Loucy (cell line): ENCODE results near the gene DAB1.

Experiments used
- H2AFZ ChIP-seq: fragments of 200-600 bp; sonication (generic); 2 replicates; pipeline ENCODE4 v1.6.0; 2016; ENCODE audit warnings: antibody characterized with exemption, mild to moderate bottlenecking, low read length, moderate library complexity
- H3F3A ChIP-seq: fragments of 200-600 bp; 2 replicates; pipeline ENCODE4 v1.6.0; 2016; ENCODE audit warnings: antibody characterized with exemption, low read depth, mild to moderate bottlenecking
- H3K27me3 ChIP-seq: fragments of 200-600 bp; sonication (generic); 2 replicates; pipeline ENCODE4 v1.6.1; 2014; ENCODE audit warnings: low read length, mild to moderate bottlenecking; ENCODE audit not compliant: insufficient read depth, poor library complexity, severe bottlenecking
- H3K36me3 ChIP-seq: fragments of 200-600 bp; sonication (generic); 2 replicates; pipeline ENCODE4 v1.6.1; 2016; ENCODE audit warnings: low read length; ENCODE audit not compliant: insufficient read depth
- H3K4me1 ChIP-seq: fragments of 200-600 bp; sonication (generic); 2 replicates; pipeline ENCODE4 v1.5.1; 2014; ENCODE audit warnings: low read length, mild to moderate bottlenecking; ENCODE audit not compliant: insufficient read depth, poor library complexity, severe bottlenecking
- H3K4me2 ChIP-seq: fragments of 200-600 bp; sonication (generic); 2 replicates; pipeline ENCODE4 v1.6.0; 2014; ENCODE audit warnings: antibody characterized with exemption, low read length, low read depth, mild to moderate bottlenecking; ENCODE audit not compliant: poor library complexity, severe bottlenecking
- H3K4me3 ChIP-seq: fragments of 200-600 bp; sonication (generic); 2 replicates; pipeline ENCODE4 v1.5.1; 2014; ENCODE audit warnings: low read length, mild to moderate bottlenecking, mixed read lengths; ENCODE audit not compliant: poor library complexity, severe bottlenecking
- H3K79me2 ChIP-seq: fragments of 200-600 bp; sonication (generic); 2 replicates; pipeline ENCODE4 v1.6.1; 2014; ENCODE audit warnings: low read length; ENCODE audit not compliant: insufficient read depth
- H3K9ac ChIP-seq: fragments of 200-600 bp; sonication (generic); 2 replicates; pipeline ENCODE4 v1.6.0; 2014; ENCODE audit warnings: mild to moderate bottlenecking, low read depth, low read length, moderate library complexity; ENCODE audit not compliant: poor library complexity, severe bottlenecking
- H3K9me2 ChIP-seq: fragments of 200-600 bp; sonication (generic); replicated peaks from 2 replicates; pipeline ENCODE4 v1.6.1; 2016; ENCODE audit warnings: low read depth, low read length, mixed read lengths
- H3K9me3 ChIP-seq: fragments of 200-600 bp; sonication (generic); 2 replicates; pipeline ENCODE4 v1.6.1; 2014; ENCODE audit warnings: mild to moderate bottlenecking, antibody characterized with exemption, low read length, low read depth; ENCODE audit not compliant: insufficient read depth
- H4K20me1 ChIP-seq: fragments of 200-600 bp; sonication (generic); 2 replicates; pipeline ENCODE4 v1.6.0; 2014; ENCODE audit warnings: antibody characterized with exemption, low read length, mild to moderate bottlenecking; ENCODE audit not compliant: insufficient read depth, poor library complexity, severe bottlenecking
- EZH2phosphoT487 ChIP-seq: fragments of 200-600 bp; IDR thresholded peaks from 2 replicates; pipeline ENCODE4 v1.6.1; 2018; ENCODE audit warnings: antibody characterized with exemption, mild to moderate bottlenecking, moderate library complexity, borderline replicate concordance
- TF ChIP-seq, protein P1 (sequence below): fragments of 200-600 bp; sonication (generic); conservative IDR thresholded peaks from 2 replicates; pipeline ENCODE4 v1.5.1; 2014; ENCODE audit warnings: mild to moderate bottlenecking, antibody characterized with exemption, low read length

The DAB1 gene

DNA sequence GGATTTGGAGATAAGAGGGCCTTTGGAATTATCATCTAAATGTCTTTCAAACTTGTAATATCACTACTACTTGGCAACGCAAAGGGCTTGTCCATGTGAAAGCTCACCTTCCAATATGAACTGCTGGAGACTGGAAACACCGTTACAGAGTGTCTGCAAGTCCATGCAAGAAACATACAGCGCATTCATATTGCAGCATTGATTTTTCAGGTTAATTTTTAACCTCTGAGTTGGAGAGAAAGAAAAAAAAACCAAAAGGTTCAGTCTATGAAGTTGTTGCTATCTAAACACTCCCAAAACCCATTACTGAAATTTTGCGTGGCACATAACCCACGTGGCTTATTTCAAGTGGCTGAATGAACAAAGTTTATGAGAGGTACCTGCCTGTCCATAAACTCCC, 23.8 kb downstream of the DAB1 start:
- Histone ChIP-seq H3K36me3 (no peaks in the 10 kb centered on the region), H3F3A (no peaks in the 10 kb centered on the region), H4K20me1 (no peaks in the 10 kb centered on the region), H3K4me3 (no peak overlapping the region), H3K4me2 (no peak overlapping the region), H3K9me2 (no peaks in the 10 kb centered on the region), H3K9me3 (no peaks in the 10 kb centered on the region), H3K4me1 (no peaks in the 10 kb centered on the region), H2AFZ (no peak overlapping the region), H3K9ac (no peak overlapping the region), H3K79me2 (no peaks in the 10 kb centered on the region), H3K27me3 (no peaks in the 10 kb centered on the region)
- TF ChIP-seq EZH2phosphoT487, result no peak
- TF ChIP-seq, protein P1, sequence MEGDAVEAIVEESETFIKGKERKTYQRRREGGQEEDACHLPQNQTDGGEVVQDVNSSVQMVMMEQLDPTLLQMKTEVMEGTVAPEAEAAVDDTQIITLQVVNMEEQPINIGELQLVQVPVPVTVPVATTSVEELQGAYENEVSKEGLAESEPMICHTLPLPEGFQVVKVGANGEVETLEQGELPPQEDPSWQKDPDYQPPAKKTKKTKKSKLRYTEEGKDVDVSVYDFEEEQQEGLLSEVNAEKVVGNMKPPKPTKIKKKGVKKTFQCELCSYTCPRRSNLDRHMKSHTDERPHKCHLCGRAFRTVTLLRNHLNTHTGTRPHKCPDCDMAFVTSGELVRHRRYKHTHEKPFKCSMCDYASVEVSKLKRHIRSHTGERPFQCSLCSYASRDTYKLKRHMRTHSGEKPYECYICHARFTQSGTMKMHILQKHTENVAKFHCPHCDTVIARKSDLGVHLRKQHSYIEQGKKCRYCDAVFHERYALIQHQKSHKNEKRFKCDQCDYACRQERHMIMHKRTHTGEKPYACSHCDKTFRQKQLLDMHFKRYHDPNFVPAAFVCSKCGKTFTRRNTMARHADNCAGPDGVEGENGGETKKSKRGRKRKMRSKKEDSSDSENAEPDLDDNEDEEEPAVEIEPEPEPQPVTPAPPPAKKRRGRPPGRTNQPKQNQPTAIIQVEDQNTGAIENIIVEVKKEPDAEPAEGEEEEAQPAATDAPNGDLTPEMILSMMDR, result no peak

DNA sequence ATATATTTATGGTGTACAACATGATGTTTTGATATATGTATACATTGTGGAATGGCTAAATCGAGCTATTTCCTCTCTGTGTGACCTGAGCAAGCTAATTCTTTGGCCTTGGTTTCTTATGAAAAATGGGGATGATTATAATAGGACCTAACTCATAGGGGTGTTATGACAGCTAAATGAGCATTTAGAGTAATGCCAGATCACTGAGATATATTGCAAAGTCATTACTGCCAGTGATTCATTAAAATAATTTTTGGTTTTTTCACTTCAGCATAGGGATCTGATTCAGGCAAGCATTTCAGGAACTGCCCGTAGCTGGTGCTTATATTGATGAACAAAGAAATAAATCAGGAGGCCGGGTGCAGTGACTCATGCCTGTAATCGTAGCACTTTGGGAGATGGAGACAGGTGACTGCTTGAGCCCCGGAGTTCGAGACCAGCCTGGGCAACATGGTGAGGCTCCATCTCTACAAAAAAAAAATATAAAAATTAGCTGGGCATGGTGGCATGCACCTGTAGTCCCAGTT, 30.7 kb downstream of the DAB1 start:
- H4K20me1 ChIP-seq, result no peaks in the 10 kb centered on the region
- no peak overlapping the region for H3K4me2 ChIP-seq
- no peaks in the 10 kb centered on the region for H3K9me2 ChIP-seq
- TF ChIP-seq, protein P1, result no peak
- TF ChIP-seq EZH2phosphoT487, result no peak
- H3K27me3 ChIP-seq, result no peaks in the 10 kb centered on the region
- H3K36me3 ChIP-seq, result no peaks in the 10 kb centered on the region
- H3K9me3 ChIP-seq, result no peaks in the 10 kb centered on the region
- no peak overlapping the region for H3K9ac ChIP-seq
- H3F3A ChIP-seq, result no peaks in the 10 kb centered on the region
- H2AFZ ChIP-seq, result no peak overlapping the region
- H3K79me2 ChIP-seq, result no peaks in the 10 kb centered on the region
- H3K4me3 ChIP-seq, result no peak overlapping the region
- H3K4me1 ChIP-seq, result no peaks in the 10 kb centered on the region

DNA sequence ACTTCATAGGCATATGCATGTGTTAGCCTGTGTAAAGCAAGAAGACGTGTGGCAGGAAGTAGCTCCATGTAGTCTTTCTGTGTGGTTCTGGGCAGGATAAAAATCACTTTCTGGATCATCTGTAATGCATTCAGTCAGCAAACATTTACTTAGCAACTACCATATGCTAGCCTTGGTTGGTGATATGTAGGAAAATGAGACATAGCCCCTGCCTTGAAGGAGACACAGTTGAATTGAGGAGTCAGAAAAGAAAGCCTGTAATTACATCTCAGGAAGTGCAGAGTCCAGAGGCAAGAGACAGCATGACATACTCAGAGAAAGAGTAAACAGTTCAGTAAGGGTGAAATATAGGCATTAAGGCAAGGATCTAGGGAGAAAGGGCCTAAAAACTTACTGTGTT, 38.5 kb downstream of the DAB1 start:
- Histone ChIP-seq H3K9me2 (no peaks in the 10 kb centered on the region), H3K4me1 (no peaks in the 10 kb centered on the region), H4K20me1 (no peaks in the 10 kb centered on the region), H3K9ac (no peak overlapping the region), H3K36me3 (no peaks in the 10 kb centered on the region), H3K9me3 (no peaks in the 10 kb centered on the region), H3K4me2 (no peak overlapping the region), H3K4me3 (no peak overlapping the region), H3K27me3 (no peaks in the 10 kb centered on the region), H3F3A (no peaks in the 10 kb centered on the region), H3K79me2 (no peaks in the 10 kb centered on the region), H2AFZ (no peak overlapping the region)
- TF ChIP-seq, protein P1, result no peak
- TF ChIP-seq EZH2phosphoT487, result no peak
